Small intestine (tissue), 7 donors: ENCODE measurements around the gene ZYX. TPM values are rescaled to one million over a fixed set of nuclear protein-coding genes. Genes with fewer than 3 reads are reported as not detected.
"Not testable (repeated sequence)": the region's sequence is repeated elsewhere in the genome, so short reads cannot be mapped to it uniquely, and the experiment has no call there.

ENCODE experiments used
- DNase-seq, 2 donors: peaks; one replicate each; pipeline versions ENCODE4 v3.0.0 to v3.0.0-alpha.2; 2013
- FAIRE-seq: peaks from 2 replicates; lab custom pipeline; 2012; peaks lifted over from hg19 to GRCh38; lab: Jason Lieb, UNC
- H3K27ac ChIP-seq, 3 donors: one replicate each; pipeline ENCODE4 v1.5.1; 2013; ENCODE audit warnings: low read length in 2 of 3, mild to moderate bottlenecking in 2 of 3, control low read depth in 1 of 3, inconsistent platforms in 1 of 3, low read depth in 1 of 3, moderate library complexity in 1 of 3
- H3K27me3 ChIP-seq, 3 donors: one replicate each; pipeline ENCODE4 v1.6.1; 2013; ENCODE audit warnings: low read length in 3 of 3, inconsistent platforms in 1 of 3; ENCODE audit not compliant: control insufficient read depth in 3 of 3, insufficient read depth in 3 of 3
- H3K36me3 ChIP-seq, 3 donors: one replicate each; pipeline ENCODE4 v1.6.1; 2013; ENCODE audit warnings: low read length in 3 of 3, inconsistent platforms in 1 of 3, low read depth in 1 of 3, mild to moderate bottlenecking in 1 of 3, moderate library complexity in 1 of 3; ENCODE audit not compliant: control insufficient read depth in 3 of 3, insufficient read depth in 2 of 3
- H3K4me1 ChIP-seq, 3 donors: one replicate each; pipeline ENCODE4 v1.6.1; 2013; ENCODE audit warnings: low read length in 2 of 3, inconsistent platforms in 1 of 3, low read depth in 1 of 3, mild to moderate bottlenecking in 1 of 3, moderate library complexity in 1 of 3; ENCODE audit not compliant: control insufficient read depth in 3 of 3, insufficient read depth in 2 of 3
- H3K4me3 ChIP-seq, 3 donors: one replicate each; pipeline ENCODE4 v1.5.1; 2013; ENCODE audit warnings: low read length in 3 of 3, control low read depth in 1 of 3, inconsistent platforms in 1 of 3, low read depth in 1 of 3, mild to moderate bottlenecking in 1 of 3, moderate library complexity in 1 of 3
- H3K9me3 ChIP-seq, 2 donors: one replicate each; pipeline ENCODE4 v1.6.1; 2013; ENCODE audit warnings: low read depth in 1 of 2, low read length in 1 of 2; ENCODE audit not compliant: control insufficient read depth in 2 of 2, insufficient read depth in 1 of 2
- WGBS, 3 donors: extraction: QIAGEN DNeasy Blood & Tissue Kit; methylation state at CpG; one replicate each; pipeline ENCODE4 v1.1.7; 2013; 5-methylcytosine and 5-hydroxymethylcytosine counted together
- polyA plus RNA-seq, 4 donors: library from polyadenylated mRNA; stranded (reverse) in 3 of 4; unstranded in 1 of 4; fragments of 200-250 nt in 3 of 4; fragments of 120-200 nt in 1 of 4; gene quantifications; one replicate each; pipeline versions ENCODE4 v1.2.1 to v1.2.3, GENCODE V29; 2013
- donor health status: healthy with polysubstance abuse.
- donor health status: control.
- donor health status: control.
- donor health status: Bipolar disorder and iron deficiency.
- donor health status: healthy.

Gene ZYX
- polyA plus RNA-seq, 4 donors, result 50.3 to 77.1 (median 62.0) TPM

- 12 to 33% (median 26%) methylated on average over 1 of the region's 1 CpG for WGBS, 3 donors
- peaks cover 0 to 4% of the 10 kb centered on the region in 2 donors for H3K9me3 ChIP-seq
- peaks cover under 1 to 6% (median 4%) of the 10 kb centered on the region in 3 donors for H3K4me1 ChIP-seq
- no peaks in the 10 kb centered on the region for H3K27me3 ChIP-seq
- FAIRE-seq (no peak), DNase-seq (no peak)
- no peak overlapping the region for H3K4me3 ChIP-seq
- H3K27ac ChIP-seq, result no peak overlapping the region
- no peaks in the 10 kb centered on the region for H3K36me3 ChIP-seq
These were observed 36.7 kb downstream of the ZYX start for GRCh38 chr7:143417734-143418383.

GRCh38 chr7:143418681-143419458 lies 37.7 kb downstream of the ZYX start:
- Histone ChIP-seq H3K4me1 (no peaks in the 10 kb centered on the region), H3K4me3 (no peak overlapping the region), H3K36me3 (no peaks in the 10 kb centered on the region), H3K9me3 (peaks cover 0 to 4% of the 10 kb centered on the region in 2 donors), H3K27me3 (no peaks in the 10 kb centered on the region), H3K27ac (no peak overlapping the region)
- WGBS, 3 donors, result 81 to 87% (median 81%) methylated on average over 11 of the region's 11 CpGs
- DNase-seq, result no peak
- FAIRE-seq, result no peak

- Histone ChIP-seq H3K4me3 (no peak overlapping the region), H3K36me3 (no peaks in the 10 kb centered on the region), H3K27ac (no peak overlapping the region), H3K27me3 (no peaks in the 10 kb centered on the region), H3K4me1 (no peaks in the 10 kb centered on the region), H3K9me3 (peaks cover 0 to 4% of the 10 kb centered on the region in 2 donors)
- FAIRE-seq, result no peak
- 11 to 60% (median 38%) methylated on average over 4 of the region's 4 CpGs for whole genome bisulfite sequencing, 3 donors
- peak; percentile 73 to 89 for DNase-seq
These were observed 38.7 kb downstream of the ZYX start for GRCh38 chr7:143419880-143420279.

- H3K4me3 ChIP-seq, DNase-seq, H3K27ac ChIP-seq, H3K4me1 ChIP-seq, H3K36me3 ChIP-seq, H3K9me3 ChIP-seq, FAIRE-seq, H3K27me3 ChIP-seq: not testable (repeated sequence)
- WGBS, 3 donors, result 30 to 50% (median 37%) methylated on average over 3 of the region's 3 CpGs
These were observed 39.5 kb downstream of the ZYX start for GRCh38 chr7:143420624-143421023.

- Histone ChIP-seq H3K36me3 (no peaks in the 10 kb centered on the region), H3K4me1 (peaks cover 0 to 4% (median 0%) of the 10 kb centered on the region in 3 donors), H3K9me3 (peaks cover 0 to 4% of the 10 kb centered on the region in 2 donors), H3K27ac (no peak overlapping the region), H3K27me3 (no peaks in the 10 kb centered on the region), H3K4me3 (no peak overlapping the region)
- DNase-seq, result no peak
- no peak for FAIRE-seq
- 86 to 89% (median 89%) methylated on average over 3 of the region's 3 CpGs for WGBS, 3 donors
These were observed 40.9 kb downstream of the ZYX start for GRCh38 chr7:143422033-143422432.

GRCh38 chr7:143424476-143424875 lies 43.3 kb downstream of the ZYX start:
- not testable (repeated sequence) for H3K4me1 ChIP-seq, H3K36me3 ChIP-seq, DNase-seq, H3K9me3 ChIP-seq, H3K4me3 ChIP-seq, H3K27ac ChIP-seq, H3K27me3 ChIP-seq, FAIRE-seq
- 94 to 99% (median 97%) methylated on average over 18 to 34 of the region's 34 CpGs for WGBS, 3 donors

GRCh38 chr7:143426479-143427142 lies 45.5 kb downstream of the ZYX start:
- 92 to 95% (median 92%) methylated on average over 2 of the region's 2 CpGs for WGBS, 3 donors
- Histone ChIP-seq H3K36me3 (no peaks in the 10 kb centered on the region), H3K4me3 (no peak overlapping the region), H3K4me1 (peaks cover 0 to 4% (median 0%) of the 10 kb centered on the region in 3 donors), H3K27me3 (no peaks in the 10 kb centered on the region), H3K27ac (no peak overlapping the region), H3K9me3 (no peaks in the 10 kb centered on the region)
- DNase-seq (peak; percentile 45 to 56), FAIRE-seq (no peak)
